K562 (cell line): ENCODE results near the gene SNX17. TPM values are rescaled to one million over a fixed set of nuclear protein-coding genes. Genes with fewer than 3 reads are reported as not detected.

Experiments
- ATAC-seq: fragments of 200-7000 bp; cut with Tn5 transposase; 3 replicates; pipeline ENCODE4 v1.9.1; 2020; ENCODE audit warnings: moderate library complexity
- BruUV-seq: library from RNA; stranded (reverse); fragments of 400-500 nt; replicated peaks from 2 replicates; lab custom pipeline; 2021; lab: Mats Ljungman, UMichigan
- CTCF ChIA-PET: fragments of 300-600 bp; formaldehyde crosslinking; extraction: SDS; loops from one replicate; lab custom pipeline; 2021; ENCODE audit warnings: low intra/inter-chr PET ratio; lab: Yijun Ruan, JAX
- POLR2A ChIA-PET: fragments of 300-600, 350-650 bp; sonication (Branson Sonifier 250); formaldehyde crosslinking; extraction: SDS; loops from one replicate; lab custom pipeline; 2021; ENCODE audit warnings: antibody characterized with exemption, inconsistent platforms; lab: Yijun Ruan, JAX
- DNase-seq, 4 experiments: peaks; one replicate each; pipeline versions ENCODE4 v3.0.0 to v3.0.0-alpha.2; 2011 to 2018; ENCODE audit warnings: low spot score in 3 of 4, mixed read lengths in 3 of 4; ENCODE audit errors: extremely low read depth in 1 of 4
- FAIRE-seq: peaks from 2 replicates; lab custom pipeline; 2011; peaks lifted over from hg19 to GRCh38; lab: Jason Lieb, UNC
- H2AFZ ChIP-seq: 2 replicates; pipeline ENCODE4 v1.6.0; 2011; ENCODE audit warnings: low read depth, low read length, control low read depth, inconsistent platforms
- H3K27ac ChIP-seq: fragments of 200-600 bp; 3 replicates; pipeline ENCODE4 v1.8.0; 2011; ENCODE audit warnings: low read depth, mild to moderate bottlenecking, control low read depth, inconsistent platforms, low read length, moderate library complexity, mixed read lengths; ENCODE audit errors: extremely low read depth
- H3K27me3 ChIP-seq, 2 experiments: fragments of 300-600 bp in 1 of 2; 2 replicates in 1 of 2; 3 replicates in 1 of 2; pipeline versions ENCODE4 v1.6.0 to v1.8.0; 2011; ENCODE audit warnings: inconsistent platforms in 2 of 2, low read length in 2 of 2, mild to moderate bottlenecking in 1 of 2, mixed read lengths in 1 of 2, moderate library complexity in 1 of 2; ENCODE audit not compliant: control insufficient read depth in 2 of 2, insufficient read depth in 2 of 2
- H3K36me3 ChIP-seq: fragments of 300-600 bp; 3 replicates; pipeline ENCODE4 v1.8.0; 2011; ENCODE audit warnings: mild to moderate bottlenecking, low read length, inconsistent platforms; ENCODE audit not compliant: control insufficient read depth, insufficient read depth
- H3K4me1 ChIP-seq, 2 experiments: fragments of 200-600 bp in 1 of 2; replicated peaks in 1 of 2; 2 replicates in 1 of 2; 3 replicates in 1 of 2; pipeline versions ENCODE4 v1.5.1 to v1.8.0; 2011; ENCODE audit warnings: inconsistent platforms in 2 of 2, low read length in 2 of 2, mild to moderate bottlenecking in 1 of 2, mixed read lengths in 1 of 2, moderate library complexity in 1 of 2; ENCODE audit not compliant: control insufficient read depth in 2 of 2, insufficient read depth in 2 of 2
- H3K4me2 ChIP-seq: 2 replicates; pipeline ENCODE4 v1.6.1; 2011; ENCODE audit warnings: low read length, control low read depth, inconsistent platforms, mixed read lengths; ENCODE audit not compliant: insufficient read depth
- H3K4me3 ChIP-seq: fragments of 200-600 bp; sonication (generic), shearing (Covaris generic); 2 replicates; pipeline ENCODE4 v1.5.1; 2016; ENCODE audit warnings: control low read depth, inconsistent platforms
- H3K79me2 ChIP-seq: fragments of 200-600 bp; 3 replicates; pipeline ENCODE4 v1.8.0; 2011; ENCODE audit warnings: low read length, inconsistent platforms; ENCODE audit not compliant: control insufficient read depth, insufficient read depth
- H3K9ac ChIP-seq, 2 experiments: 2 replicates each; pipeline versions ENCODE4 v1.6.0 to v1.6.1; 2011; ENCODE audit warnings: low read depth in 2 of 2, low read length in 2 of 2, control low read depth in 1 of 2, inconsistent platforms in 1 of 2, mild to moderate bottlenecking in 1 of 2, mixed read lengths in 1 of 2; ENCODE audit not compliant: insufficient read depth in 1 of 2
- H3K9me1 ChIP-seq: one replicate; pipeline ENCODE4 v1.6.0; 2011; ENCODE audit warnings: inconsistent platforms, mild to moderate bottlenecking, low read length, moderate library complexity; ENCODE audit not compliant: control insufficient read depth, insufficient read depth
- H3K9me3 ChIP-seq: replicated peaks from 2 replicates; pipeline ENCODE4 v1.5.1; 2011; ENCODE audit warnings: low read depth, low read length, inconsistent platforms; ENCODE audit not compliant: control insufficient read depth, insufficient read depth
- H4K20me1 ChIP-seq: replicated peaks from 2 replicates; pipeline ENCODE4 v1.6.1; 2011; ENCODE audit warnings: low read length, inconsistent platforms, mixed read lengths; ENCODE audit not compliant: control insufficient read depth, insufficient read depth
- CHD7 ChIP-seq: fragments of 200-600 bp; sonication (generic); IDR thresholded peaks from one replicate; pipeline ENCODE4 v1.6.1; 2012; ENCODE audit warnings: mild to moderate bottlenecking, low read depth, low read length, inconsistent platforms
- TOE1 ChIP-seq, 2 experiments: fragments of 450-650 bp in 1 of 2; sonication (generic) in 1 of 2; formaldehyde crosslinking in 1 of 2; IDR thresholded peaks; 2 replicates each; pipeline versions ENCODE4 v1.7.1 to v1.8.0; 2016 to 2022; ENCODE audit warnings: borderline replicate concordance in 2 of 2, mild to moderate bottlenecking in 2 of 2, antibody characterized with exemption in 1 of 2, inconsistent platforms in 1 of 2, low read depth in 1 of 2, missing genetic modification reagents in 1 of 2, moderate library complexity in 1 of 2
- ZC3H4 ChIP-seq: sonication (generic); formaldehyde crosslinking; IDR thresholded peaks from 2 replicates; pipeline ENCODE4 v1.9.0; 2021; ENCODE audit warnings: missing genetic modification reagents, borderline replicate concordance
- WGBS: fragments of 100-300 bp; shearing (Covaris generic); methylation state at CpG from one replicate; pipeline ENCODE4 v1.1.6; 2016; ENCODE audit warnings: low coverage, mixed read lengths; ENCODE audit not compliant: insufficient coverage; ENCODE audit errors: missing lambda C conversion rate; 5-methylcytosine and 5-hydroxymethylcytosine counted together
- in situ Hi-C: fragments of 300-500 bp; cut with MboI; formaldehyde crosslinking; loops from 4 replicates; pipeline ENCODE4 v1.15.0; 2018; ENCODE audit warnings: inconsistent platforms, mixed read lengths
- intact Hi-C: fragments of 100-400 bp; cut with micrococcal nuclease; formaldehyde crosslinking; loops from 2 replicates; pipeline ENCODE4 v1.14.2; 2022
- polyA plus RNA-seq, 8 experiments: library from polyadenylated mRNA; depleted of rRNA in 4 of 8; stranded (reverse) in 5 of 8; unstranded in 3 of 8; fragments of >200 nt; fragmentation: Nextera tagmentation in 2 of 8; fragmentation: Illumina TruSeq in 1 of 8; extraction: Ambion mirVana in 2 of 8; extraction: Trizol in 1 of 8; gene quantifications; 2 replicates each; pipeline versions ENCODE4 v1.2.1 to v1.2.3, GENCODE V29; 2011 to 2014; ENCODE audit warnings: inconsistent platforms in 1 of 8, missing spikeins in 1 of 8
- total RNA-seq, 7 experiments: library from RNA; depleted of rRNA in 6 of 7; stranded (reverse); fragments of >200 nt in 6 of 7; fragmentation: Illumina TruSeq in 2 of 7; extraction: Trizol in 2 of 7; gene quantifications; 2 replicates each; pipeline versions ENCODE4 v1.2.1 to v1.2.3, GENCODE V29; 2011 to 2021; ENCODE audit warnings: low replicate concordance in 1 of 7

SNX17 gene
- total and polyA plus RNA-seq, 9 of the 15 experiments (the other 6 are each of a cell fraction or from before 2014, with no cell fraction given) = 3.0 to 75.7 (median 54.6) TPM

GRCh38 chr2:27336173-27336572 is 34.2 kb upstream of the SNX17 start:
- Histone ChIP-seq H3K4me3 (no peak overlapping the region), H3K9me1 (no peaks in the 10 kb centered on the region), H3K27me3 (no peaks in the 10 kb centered on the region), H2AFZ (no peak overlapping the region), H3K4me2 (no peak overlapping the region), H3K9ac (0 out of 4 replicates have a peak overlapping the region, but pooled peaks of 1 of the 2 experiments have one; percentile 4), H4K20me1 (no peaks in the 10 kb centered on the region), H3K4me1 (no peaks in the 10 kb centered on the region), H3K36me3 (peaks cover 75% of the 10 kb centered on the region), H3K9me3 (no peaks in the 10 kb centered on the region), H3K79me2 (no peaks in the 10 kb centered on the region), H3K27ac (no peak overlapping the region)
- WGBS = 95% methylated on average over 7 of the region's 7 CpGs
- no peak for ATAC-seq
- no peak for DNase-seq
- intact Hi-C loops (no loop called here), in situ Hi-C loops (no loop called here)
- FAIRE-seq = no peak
- BruUV-seq = no TSS peak
- ChIA-PET CTCF (no interaction called here), POLR2A (interaction anchor here (1.1 to 3.1 kb wide), 4 partner anchors 9 to 21 kb away, joined by 4 to 14 read pairs (median 4); partner anchors contain the start of genes GTF3C2 and MPV17)
- TF ChIP-seq TOE1 (IDR thresholded peaks at IDR 0.05; ENCODE audit: borderline replicate concordance) (no peak), TOE1 (CRISPR knock-in tag; IDR thresholded peaks at IDR 0.05; ENCODE audit: borderline replicate concordance, low read depth) (no peak), ZC3H4 (CRISPR knock-in tag) (0 out of 2 replicates have a peak, but pooled peaks have one; percentile 28), CHD7 (no peak)
